Astrocyte of the spinal cord (primary cell): ENCODE data around the gene MUC13.

Experiments
- DNase-seq: peaks from one replicate; pipeline ENCODE4 v3.0.0; 2011; ENCODE audit warnings: low read depth, low spot score
- H3K4me3 ChIP-seq: 2 replicates; pipeline ENCODE4 v1.5.1; 2011; ENCODE audit warnings: low read depth, mild to moderate bottlenecking, low read length, moderate library complexity
- CTCF ChIP-seq: IDR thresholded peaks from 2 replicates; pipeline ENCODE4 v1.5.1; 2012; ENCODE audit warnings: low read depth, mild to moderate bottlenecking, low read length, inconsistent platforms
- in situ Hi-C: cut with HindIII; loops from 2 replicates; pipeline ENCODE4 v1.10.0; 2017; ENCODE audit warnings: low sequenced_read_pairs

MUC13 gene

GRCh38 chr3:124973290-124973689, 38.7 kb upstream of the MUC13 start:
- no peak for TF ChIP-seq CTCF
- in situ Hi-C loops: no loop called here
- H3K4me3 ChIP-seq: no peak overlapping the region
- no peak for DNase-seq

- in situ Hi-C loops: no loop called here
- DNase-seq: no peak
- H3K4me3 ChIP-seq: no peak overlapping the region
- no peak for TF ChIP-seq CTCF
These were observed 37.9 kb upstream of the MUC13 start for GRCh38 chr3:124972457-124972856.

GRCh38 chr3:124969963-124970722, 35.6 kb upstream of the MUC13 start:
- DNase-seq: no peak
- TF ChIP-seq CTCF: no peak
- no peak overlapping the region for H3K4me3 ChIP-seq
- in situ Hi-C loops: no loop called here

GRCh38 chr3:124969190-124969589, 34.6 kb upstream of the MUC13 start:
- no peak for TF ChIP-seq CTCF
- no peak overlapping the region for H3K4me3 ChIP-seq
- DNase-seq: no peak
- in situ Hi-C loops: no loop called here

- no peak for TF ChIP-seq CTCF
- no peak overlapping the region for H3K4me3 ChIP-seq
- in situ Hi-C loops: no loop called here
- no peak for DNase-seq
These were observed 33.4 kb upstream of the MUC13 start for GRCh38 chr3:124967964-124968363.

GRCh38 chr3:124966521-124967445, 32.2 kb upstream of the MUC13 start:
- H3K4me3 ChIP-seq: no peak overlapping the region
- no peak for TF ChIP-seq CTCF
- DNase-seq: no peak
- in situ Hi-C loops: no loop called here
